HepG2 (cell line): ENCODE results near the gene TSC22D4. TPM values are rescaled to one million over a fixed set of nuclear protein-coding genes. Genes with fewer than 3 reads are reported as not detected.

Experiments used
- HNRNPLL ChIP-seq: fragments of 200-400 bp; formaldehyde crosslinking; IDR thresholded peaks from 2 replicates; pipeline ENCODE4 v1.6.1; 2017; ENCODE audit warnings: mild to moderate bottlenecking, low read depth, low read length; ENCODE audit not compliant: poor library complexity, severe bottlenecking
- JUN ChIP-seq: sonication (generic); formaldehyde crosslinking; IDR thresholded peaks from 2 replicates; pipeline ENCODE4 v1.4.0; 2020; ENCODE audit warnings: mild to moderate bottlenecking, missing genetic modification reagents
- NPAS2 ChIP-seq: sonication (generic); formaldehyde crosslinking; IDR thresholded peaks from 2 replicates; pipeline ENCODE4 v1.8.0; 2022; ENCODE audit warnings: mild to moderate bottlenecking, missing genetic modification reagents, borderline replicate concordance
- ONECUT2 ChIP-seq: sonication (generic); formaldehyde crosslinking; IDR thresholded peaks from 2 replicates; pipeline ENCODE4 v1.4.0; 2020; ENCODE audit warnings: missing genetic modification reagents
- RBFOX2 ChIP-seq: fragments of 200-400 bp; formaldehyde crosslinking; IDR thresholded peaks from 2 replicates; pipeline ENCODE4 v1.6.1; 2017; ENCODE audit warnings: low read depth, mild to moderate bottlenecking, low read length
- RELA ChIP-seq: sonication (generic); formaldehyde crosslinking; IDR thresholded peaks from 2 replicates; pipeline ENCODE4 v1.4.0; 2020; ENCODE audit warnings: missing genetic modification reagents
- TGIF2 ChIP-seq: IDR thresholded peaks from 2 replicates; pipeline ENCODE4 v1.6.1; 2016; ENCODE audit warnings: control low read depth, missing compliant biosample characterization
- ZNF484 ChIP-seq: sonication (generic); formaldehyde crosslinking; IDR thresholded peaks from 2 replicates; pipeline ENCODE4 v1.5.1; 2020; ENCODE audit warnings: mild to moderate bottlenecking, low read depth, missing genetic modification reagents, borderline replicate concordance
- polyA plus RNA-seq, 8 experiments: library from polyadenylated mRNA; depleted of rRNA in 3 of 8; stranded (reverse) in 7 of 8; unstranded in 1 of 8; fragments of >200 nt; fragmentation: Illumina TruSeq in 4 of 8; extraction: Trizol in 4 of 8; gene quantifications; 2 replicates each; pipeline versions ENCODE4 v1.2.1 to v1.2.3, GENCODE V29; 2011 to 2016; ENCODE audit warnings: low read depth in 4 of 8, missing spikeins in 1 of 8, mixed read lengths in 1 of 8; ENCODE audit not compliant: insufficient read depth in 1 of 8
- total RNA-seq, 5 experiments: library from RNA; depleted of rRNA; stranded (reverse); fragments of >200 nt; fragmentation: Illumina TruSeq; extraction: Trizol; gene quantifications; 2 replicates each; pipeline ENCODE4 v1.2.3, GENCODE V29; 2016; ENCODE audit warnings: low read depth in 1 of 5
- TF ChIP-seq, protein P1 (sequence below): sonication (generic); formaldehyde crosslinking; IDR thresholded peaks from 2 replicates; pipeline ENCODE4 v1.9.0; 2021; ENCODE audit warnings: missing genetic modification reagents, borderline replicate concordance
- TF ChIP-seq, protein P2 (sequence below): sonication (generic); formaldehyde crosslinking; IDR thresholded peaks from 2 replicates; pipeline ENCODE4 v1.4.0; 2020; ENCODE audit warnings: missing genetic modification reagents
- TF ChIP-seq, protein P3 (sequence below): sonication (generic); formaldehyde crosslinking; IDR thresholded peaks from 2 replicates; pipeline ENCODE4 v1.8.0; 2022; ENCODE audit warnings: mild to moderate bottlenecking, missing genetic modification reagents
- TF ChIP-seq, protein P4 (sequence below): sonication (generic); formaldehyde crosslinking; IDR thresholded peaks from 2 replicates; pipeline ENCODE4 v1.5.0; 2020; ENCODE audit warnings: mild to moderate bottlenecking, missing genetic modification reagents, borderline replicate concordance
- TF ChIP-seq, protein P5 (sequence below): sonication (generic); formaldehyde crosslinking; IDR thresholded peaks from 2 replicates; pipeline ENCODE4 v1.5.0; 2020; ENCODE audit warnings: missing genetic modification reagents, mild to moderate bottlenecking, borderline replicate concordance
- TF ChIP-seq, protein P6 (sequence below): fragments of 450-650 bp; IDR thresholded peaks from 2 replicates; pipeline ENCODE4 v1.6.1; 2017
- TF ChIP-seq, protein P7 (sequence below): sonication (generic); formaldehyde crosslinking; IDR thresholded peaks from 2 replicates; pipeline ENCODE4 v1.9.0; 2022; ENCODE audit warnings: missing genetic modification reagents, mild to moderate bottlenecking, borderline replicate concordance
- TF ChIP-seq, protein P8 (sequence below): sonication (generic); formaldehyde crosslinking; IDR thresholded peaks from 2 replicates; pipeline ENCODE4 v1.5.1; 2020; ENCODE audit warnings: missing genetic modification reagents, mild to moderate bottlenecking, borderline replicate concordance

TSC22D4 gene
- total and polyA plus RNA-seq, 2 of the 13 experiments (the other 11 are each of a cell fraction or from before 2014, with no cell fraction given), result 7.7 to 8.7 TPM

DNA sequence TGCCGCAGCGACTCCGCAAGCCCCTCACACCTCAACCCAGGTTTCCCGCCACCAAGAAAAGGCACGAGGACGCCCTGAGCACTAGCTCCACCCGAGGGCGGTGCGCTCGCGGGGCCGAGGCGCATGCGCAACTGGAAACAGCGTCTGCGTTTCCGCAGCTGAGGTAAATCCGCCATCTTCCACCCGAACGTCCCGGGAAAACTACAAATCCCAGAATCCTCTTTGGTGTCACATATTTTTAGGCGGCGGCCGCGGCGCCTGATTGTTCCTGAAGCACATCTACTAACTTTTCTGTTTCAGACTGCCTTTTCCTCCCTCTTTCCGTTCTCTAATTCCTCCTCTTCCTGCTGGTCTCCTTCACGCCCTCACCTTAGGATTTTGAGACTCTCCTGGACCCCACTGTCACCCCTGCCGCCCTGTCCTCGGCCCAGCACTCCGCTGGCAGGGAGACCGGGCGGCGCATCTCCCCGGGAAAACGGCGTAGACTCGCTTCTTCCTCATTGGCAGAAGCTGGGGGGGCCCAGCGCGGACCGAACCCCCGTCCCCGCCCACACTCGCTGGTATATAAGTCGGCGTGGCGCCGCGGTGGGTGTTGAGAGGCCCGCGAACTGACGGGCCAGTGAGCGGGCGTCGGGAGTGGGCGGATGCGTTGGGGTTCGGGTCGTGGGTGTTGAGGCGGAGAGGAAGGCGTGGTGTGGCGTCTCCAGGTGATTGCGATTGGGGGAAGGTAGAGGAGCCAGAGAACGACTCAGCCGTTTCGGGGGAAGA lies 50.6 kb downstream of the TSC22D4 start, which contains the start of gene ZCWPW1 (continued):
- TF ChIP-seq, protein P1, sequence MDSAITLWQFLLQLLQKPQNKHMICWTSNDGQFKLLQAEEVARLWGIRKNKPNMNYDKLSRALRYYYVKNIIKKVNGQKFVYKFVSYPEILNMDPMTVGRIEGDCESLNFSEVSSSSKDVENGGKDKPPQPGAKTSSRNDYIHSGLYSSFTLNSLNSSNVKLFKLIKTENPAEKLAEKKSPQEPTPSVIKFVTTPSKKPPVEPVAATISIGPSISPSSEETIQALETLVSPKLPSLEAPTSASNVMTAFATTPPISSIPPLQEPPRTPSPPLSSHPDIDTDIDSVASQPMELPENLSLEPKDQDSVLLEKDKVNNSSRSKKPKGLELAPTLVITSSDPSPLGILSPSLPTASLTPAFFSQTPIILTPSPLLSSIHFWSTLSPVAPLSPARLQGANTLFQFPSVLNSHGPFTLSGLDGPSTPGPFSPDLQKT (CRISPR knock-in tag), result peak; percentile 83; the same call in 1 of the 2 replicates
- TF ChIP-seq, protein P2, sequence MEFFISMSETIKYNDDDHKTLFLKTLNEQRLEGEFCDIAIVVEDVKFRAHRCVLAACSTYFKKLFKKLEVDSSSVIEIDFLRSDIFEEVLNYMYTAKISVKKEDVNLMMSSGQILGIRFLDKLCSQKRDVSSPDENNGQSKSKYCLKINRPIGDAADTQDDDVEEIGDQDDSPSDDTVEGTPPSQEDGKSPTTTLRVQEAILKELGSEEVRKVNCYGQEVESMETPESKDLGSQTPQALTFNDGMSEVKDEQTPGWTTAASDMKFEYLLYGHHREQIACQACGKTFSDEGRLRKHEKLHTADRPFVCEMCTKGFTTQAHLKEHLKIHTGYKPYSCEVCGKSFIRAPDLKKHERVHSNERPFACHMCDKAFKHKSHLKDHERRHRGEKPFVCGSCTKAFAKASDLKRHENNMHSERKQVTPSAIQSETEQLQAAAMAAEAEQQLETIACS, result no peak; the same call in none of the 2 replicates
- no peak for TF ChIP-seq RELA
- TF ChIP-seq, protein P3, sequence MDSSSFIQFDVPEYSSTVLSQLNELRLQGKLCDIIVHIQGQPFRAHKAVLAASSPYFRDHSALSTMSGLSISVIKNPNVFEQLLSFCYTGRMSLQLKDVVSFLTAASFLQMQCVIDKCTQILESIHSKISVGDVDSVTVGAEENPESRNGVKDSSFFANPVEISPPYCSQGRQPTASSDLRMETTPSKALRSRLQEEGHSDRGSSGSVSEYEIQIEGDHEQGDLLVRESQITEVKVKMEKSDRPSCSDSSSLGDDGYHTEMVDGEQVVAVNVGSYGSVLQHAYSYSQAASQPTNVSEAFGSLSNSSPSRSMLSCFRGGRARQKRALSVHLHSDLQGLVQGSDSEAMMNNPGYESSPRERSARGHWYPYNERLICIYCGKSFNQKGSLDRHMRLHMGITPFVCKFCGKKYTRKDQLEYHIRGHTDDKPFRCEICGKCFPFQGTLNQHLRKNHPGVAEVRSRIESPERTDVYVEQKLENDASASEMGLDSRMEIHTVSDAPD (CRISPR knock-in tag), result peak; percentile 90
- TF ChIP-seq JUN (CRISPR knock-in tag), result 0 out of 2 replicates have a peak, but pooled peaks have one; percentile 18
- TF ChIP-seq TGIF2 (CRISPR knock-in tag), result 0 out of 2 replicates have a peak, but pooled peaks have one; percentile 21
- TF ChIP-seq, protein P4, sequence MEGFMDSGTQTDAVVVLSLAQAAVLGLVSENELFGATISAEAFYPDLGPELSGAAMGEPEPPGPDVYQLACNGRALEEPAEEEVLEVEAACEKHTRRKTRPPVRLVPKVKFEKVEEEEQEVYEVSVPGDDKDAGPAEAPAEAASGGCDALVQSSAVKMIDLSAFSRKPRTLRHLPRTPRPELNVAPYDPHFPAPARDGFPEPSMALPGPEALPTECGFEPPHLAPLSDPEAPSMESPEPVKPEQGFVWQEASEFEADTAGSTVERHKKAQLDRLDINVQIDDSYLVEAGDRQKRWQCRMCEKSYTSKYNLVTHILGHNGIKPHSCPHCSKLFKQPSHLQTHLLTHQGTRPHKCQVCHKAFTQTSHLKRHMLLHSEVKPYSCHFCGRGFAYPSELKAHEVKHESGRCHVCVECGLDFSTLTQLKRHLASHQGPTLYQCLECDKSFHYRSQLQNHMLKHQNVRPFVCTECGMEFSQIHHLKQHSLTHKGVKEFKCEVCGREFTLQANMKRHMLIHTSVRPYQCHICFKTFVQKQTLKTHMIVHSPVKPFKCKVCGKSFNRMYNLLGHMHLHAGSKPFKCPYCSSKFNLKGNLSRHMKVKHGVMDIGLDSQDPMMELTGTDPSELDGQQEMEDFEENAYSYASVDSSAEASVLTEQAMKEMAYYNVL (CRISPR knock-in tag), result peak; percentile 25; the same call in 1 of the 2 replicates
- peak; percentile 95 for TF ChIP-seq HNRNPLL
- no peak for TF ChIP-seq NPAS2 (CRISPR knock-in tag)
- TF ChIP-seq, protein P5, sequence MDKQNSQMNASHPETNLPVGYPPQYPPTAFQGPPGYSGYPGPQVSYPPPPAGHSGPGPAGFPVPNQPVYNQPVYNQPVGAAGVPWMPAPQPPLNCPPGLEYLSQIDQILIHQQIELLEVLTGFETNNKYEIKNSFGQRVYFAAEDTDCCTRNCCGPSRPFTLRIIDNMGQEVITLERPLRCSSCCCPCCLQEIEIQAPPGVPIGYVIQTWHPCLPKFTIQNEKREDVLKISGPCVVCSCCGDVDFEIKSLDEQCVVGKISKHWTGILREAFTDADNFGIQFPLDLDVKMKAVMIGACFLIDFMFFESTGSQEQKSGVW (CRISPR knock-in tag), result 0 out of 2 replicates have a peak, but pooled peaks have one; percentile 9
- TF ChIP-seq, protein P6, sequence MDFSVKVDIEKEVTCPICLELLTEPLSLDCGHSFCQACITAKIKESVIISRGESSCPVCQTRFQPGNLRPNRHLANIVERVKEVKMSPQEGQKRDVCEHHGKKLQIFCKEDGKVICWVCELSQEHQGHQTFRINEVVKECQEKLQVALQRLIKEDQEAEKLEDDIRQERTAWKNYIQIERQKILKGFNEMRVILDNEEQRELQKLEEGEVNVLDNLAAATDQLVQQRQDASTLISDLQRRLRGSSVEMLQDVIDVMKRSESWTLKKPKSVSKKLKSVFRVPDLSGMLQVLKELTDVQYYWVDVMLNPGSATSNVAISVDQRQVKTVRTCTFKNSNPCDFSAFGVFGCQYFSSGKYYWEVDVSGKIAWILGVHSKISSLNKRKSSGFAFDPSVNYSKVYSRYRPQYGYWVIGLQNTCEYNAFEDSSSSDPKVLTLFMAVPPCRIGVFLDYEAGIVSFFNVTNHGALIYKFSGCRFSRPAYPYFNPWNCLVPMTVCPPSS, result no peak
- no peak for TF ChIP-seq ZNF484 (CRISPR knock-in tag)
- TF ChIP-seq ONECUT2 (CRISPR knock-in tag), result peak; percentile 65
- TF ChIP-seq, protein P7, sequence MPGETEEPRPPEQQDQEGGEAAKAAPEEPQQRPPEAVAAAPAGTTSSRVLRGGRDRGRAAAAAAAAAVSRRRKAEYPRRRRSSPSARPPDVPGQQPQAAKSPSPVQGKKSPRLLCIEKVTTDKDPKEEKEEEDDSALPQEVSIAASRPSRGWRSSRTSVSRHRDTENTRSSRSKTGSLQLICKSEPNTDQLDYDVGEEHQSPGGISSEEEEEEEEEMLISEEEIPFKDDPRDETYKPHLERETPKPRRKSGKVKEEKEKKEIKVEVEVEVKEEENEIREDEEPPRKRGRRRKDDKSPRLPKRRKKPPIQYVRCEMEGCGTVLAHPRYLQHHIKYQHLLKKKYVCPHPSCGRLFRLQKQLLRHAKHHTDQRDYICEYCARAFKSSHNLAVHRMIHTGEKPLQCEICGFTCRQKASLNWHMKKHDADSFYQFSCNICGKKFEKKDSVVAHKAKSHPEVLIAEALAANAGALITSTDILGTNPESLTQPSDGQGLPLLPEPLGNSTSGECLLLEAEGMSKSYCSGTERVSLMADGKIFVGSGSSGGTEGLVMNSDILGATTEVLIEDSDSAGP (CRISPR knock-in tag), result peak; percentile 75
- TF ChIP-seq, protein P8, sequence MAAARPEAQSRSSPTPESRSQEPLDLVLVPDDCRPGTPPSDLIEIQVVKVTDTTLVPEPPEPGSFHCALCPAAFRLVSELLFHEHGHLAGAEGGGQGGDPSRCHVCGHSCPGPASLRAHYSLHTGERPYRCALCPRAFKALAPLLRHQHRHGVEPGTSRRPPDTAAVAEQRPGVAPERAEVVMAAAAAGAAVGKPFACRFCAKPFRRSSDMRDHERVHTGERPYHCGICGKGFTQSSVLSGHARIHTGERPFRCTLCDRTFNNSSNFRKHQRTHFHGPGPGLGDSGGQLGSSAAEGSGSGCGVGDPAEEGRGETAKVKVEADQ (CRISPR knock-in tag), result no peak
- TF ChIP-seq RBFOX2, result peak; percentile 99
